HG03060 (cell line): ENCODE measurements around the gene SEPTIN8.

Experiments used
- ATAC-seq: cut with Tn5 transposase; IDR thresholded peaks from one replicate; pipeline ENCODE4 v1.9.1; 2021; ENCODE audit warnings: low read depth, moderate number of reproducible peaks; ENCODE audit not compliant: unreplicated experiment

SEPTIN8 gene

GRCh38 chr5:132785365-132785764 is 8.3 kb upstream of the SEPTIN8 start:
- ATAC-seq = no peak

- ATAC-seq = no peak
Measured at GRCh38 chr5:132782101-132782500, 5.1 kb upstream of the SEPTIN8 start.

- no peak for ATAC-seq
Measured at GRCh38 chr5:132781029-132781428, 4.0 kb upstream of the SEPTIN8 start.

GRCh38 chr5:132780577-132780976 is 3.5 kb upstream of the SEPTIN8 start:
- ATAC-seq = no peak

GRCh38 chr5:132779961-132780360 is 2.9 kb upstream of the SEPTIN8 start:
- ATAC-seq = no peak

GRCh38 chr5:132778856-132779255 is 1.8 kb upstream of the SEPTIN8 start:
- no peak for ATAC-seq

- ATAC-seq = no peak
Measured at GRCh38 chr5:132778129-132778528, 1.1 kb upstream of the SEPTIN8 start.

GRCh38 chr5:132776938-132777208 is 166 bp downstream of the SEPTIN8 start:
- no peak for ATAC-seq

GRCh38 chr5:132776131-132776937 is 705 bp downstream of the SEPTIN8 start:
- no peak for ATAC-seq

- no peak for ATAC-seq
Measured at GRCh38 chr5:132775476-132775961, 1.5 kb downstream of the SEPTIN8 start.

- ATAC-seq = no peak
Measured at GRCh38 chr5:132774896-132775295, 2.1 kb downstream of the SEPTIN8 start.

GRCh38 chr5:132774406-132774805 is 2.6 kb downstream of the SEPTIN8 start:
- no peak for ATAC-seq

- ATAC-seq = no peak
Measured at GRCh38 chr5:132773601-132774355, 3.3 kb downstream of the SEPTIN8 start.

- ATAC-seq = no peak
Measured at GRCh38 chr5:132773114-132773513, 3.9 kb downstream of the SEPTIN8 start.

GRCh38 chr5:132772291-132773070 is 4.6 kb downstream of the SEPTIN8 start:
- ATAC-seq = no peak

- no peak for ATAC-seq
Measured at GRCh38 chr5:132771503-132771998, 5.5 kb downstream of the SEPTIN8 start.

GRCh38 chr5:132770476-132771159 is 6.4 kb downstream of the SEPTIN8 start:
- no peak for ATAC-seq

GRCh38 chr5:132768485-132768868 is 8.6 kb downstream of the SEPTIN8 start:
- ATAC-seq = no peak

GRCh38 chr5:132767150-132767549 is 9.9 kb downstream of the SEPTIN8 start:
- no peak for ATAC-seq

GRCh38 chr5:132766806-132767055 is 10.3 kb downstream of the SEPTIN8 start:
- no peak for ATAC-seq
